ENCODE results near the gene TSEN34.

Gene TSEN34

DNA sequence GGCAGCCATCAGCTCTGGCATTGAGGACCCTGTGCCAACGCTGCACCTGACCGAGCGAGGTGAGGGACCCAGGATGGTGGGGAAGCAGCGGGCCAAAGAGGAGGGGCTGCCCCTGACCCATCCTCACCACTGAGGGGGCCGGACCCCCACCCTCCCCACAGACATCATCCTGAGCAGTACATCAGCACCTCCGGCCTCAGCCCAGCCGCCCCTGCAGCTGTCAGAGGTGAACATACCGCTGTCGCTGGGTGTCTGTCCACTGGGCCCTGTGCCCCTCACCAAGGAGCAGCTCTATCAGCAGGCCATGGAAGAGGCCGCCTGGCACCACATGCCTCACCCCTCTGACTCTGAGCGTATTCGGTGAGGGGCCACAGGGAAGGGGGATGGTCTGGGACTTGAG, 38.8 kb upstream of the TSEN34 start:
- peaks cover 44% of the 10 kb centered on the region for H3K79me1 ChIP-seq (replicated peaks; ENCODE audit: low read length, poor library complexity, severe bottlenecking)
- no peak overlapping the region for H3K4me3 ChIP-seq (ENCODE audit: insufficient read depth in 1 of 2, low read depth in 1 of 2, low read length in 2 of 2)
- no peaks in the 10 kb centered on the region for H3K9me3 ChIP-seq (ENCODE audit: control insufficient read depth, low read length)
- no peak overlapping the region for H3K27ac ChIP-seq (ENCODE audit: low read length, poor library complexity, severe bottlenecking)
- no peak overlapping the region for H2AFZ ChIP-seq (ENCODE audit: low read depth, low read length)
- DNase-seq: no peak
- no peak overlapping the region for H3K9ac ChIP-seq (ENCODE audit: low read length)
- H3K4me2 ChIP-seq (ENCODE audit: low read length, poor library complexity, severe bottlenecking): no peak overlapping the region
- no peaks in the 10 kb centered on the region for H3K27me3 ChIP-seq (ENCODE audit: control insufficient read depth in 1 of 2, insufficient read depth in 1 of 2, low read length in 2 of 2)
- no peak overlapping the region for H4K91ac ChIP-seq (ENCODE audit: low read length)
- 97% methylated on average over 12 of the region's 12 CpGs for WGBS
- peaks cover 2% of the 10 kb centered on the region for H3K4me1 ChIP-seq (ENCODE audit: control insufficient read depth, insufficient read depth, low read depth, low read length)
- peaks cover 88 to 94% of the 10 kb centered on the region in 2 experiments for H3K36me3 ChIP-seq (ENCODE audit: control insufficient read depth in 1 of 2, insufficient read depth in 2 of 2, low read depth in 1 of 2, low read length in 2 of 2)
- no peak overlapping the region for H2BK120ac ChIP-seq (ENCODE audit: low read depth, low read length)
- no peak overlapping the region for H3K14ac ChIP-seq (ENCODE audit: low read length in 2 of 2)
- no peak overlapping the region for H3K23ac ChIP-seq (ENCODE audit: low read length in 2 of 2)
- no peak overlapping the region for H3K18ac ChIP-seq (ENCODE audit: low read depth in 1 of 2, low read length in 2 of 2)
- H2AK5ac ChIP-seq (ENCODE audit: low read length, severe bottlenecking): no peak overlapping the region
- H2BK15ac ChIP-seq (ENCODE audit: low read depth, poor library complexity, severe bottlenecking): no peak overlapping the region
- no peak overlapping the region for H4K8ac ChIP-seq (ENCODE audit: low read length)
- H2BK5ac ChIP-seq (ENCODE audit: low read depth, low read length, poor library complexity, severe bottlenecking): no peak overlapping the region
- H2BK12ac ChIP-seq (ENCODE audit: low read length in 2 of 2): no peak overlapping the region
- H3K4ac ChIP-seq (ENCODE audit: low read depth in 1 of 2, low read length in 2 of 2): no peak overlapping the region

DNA sequence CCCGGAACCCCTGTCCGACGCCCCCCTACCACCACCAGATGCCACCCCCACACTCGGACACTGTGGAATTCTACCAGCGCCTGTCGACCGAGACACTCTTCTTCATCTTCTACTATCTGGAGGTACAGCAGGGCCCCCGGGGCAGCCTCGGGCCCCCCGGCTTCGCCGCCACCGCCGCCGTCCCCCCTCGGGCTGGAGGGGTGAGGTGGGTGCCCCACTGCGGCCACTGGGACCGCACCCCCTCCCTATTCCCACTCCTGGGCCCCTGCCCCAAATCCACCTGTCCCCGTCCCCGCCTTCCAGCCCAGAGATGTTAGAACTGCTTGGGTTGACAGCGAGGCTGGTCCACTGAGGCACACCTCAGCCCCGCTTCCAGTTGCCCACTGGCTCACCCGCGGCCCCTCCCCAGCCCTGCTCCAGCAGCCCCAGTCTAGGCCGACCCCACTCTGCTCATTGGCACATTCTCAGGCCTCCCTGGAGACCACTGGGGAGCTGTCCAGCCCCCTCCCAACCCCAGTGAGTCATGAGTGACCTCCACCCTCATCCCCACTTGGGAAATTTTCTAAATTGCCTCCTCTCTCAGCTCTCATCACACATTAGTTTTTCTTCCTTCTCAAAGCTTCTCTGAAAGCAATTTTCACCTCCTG, 38.1 kb upstream of the TSEN34 start:
- peak overlapping the region in 1 of 2 experiments; percentile 25 for H2BK12ac ChIP-seq (ENCODE audit: low read length in 2 of 2)
- no peak overlapping the region for H3K18ac ChIP-seq (ENCODE audit: low read depth in 1 of 2, low read length in 2 of 2)
- no peak overlapping the region for H3K23ac ChIP-seq (ENCODE audit: low read length in 2 of 2)
- H3K36me3 ChIP-seq (ENCODE audit: control insufficient read depth in 1 of 2, insufficient read depth in 2 of 2, low read depth in 1 of 2, low read length in 2 of 2): peaks cover 88 to 94% of the 10 kb centered on the region in 2 experiments
- H3K79me1 ChIP-seq (replicated peaks; ENCODE audit: low read length, poor library complexity, severe bottlenecking): peaks cover 44% of the 10 kb centered on the region
- H2AFZ ChIP-seq (ENCODE audit: low read depth, low read length): no peak overlapping the region
- no peaks in the 10 kb centered on the region for H3K27me3 ChIP-seq (ENCODE audit: control insufficient read depth in 1 of 2, insufficient read depth in 1 of 2, low read length in 2 of 2)
- peak overlapping the region in 1 of 2 experiments; percentile 44 for H3K4me3 ChIP-seq (ENCODE audit: insufficient read depth in 1 of 2, low read depth in 1 of 2, low read length in 2 of 2)
- H3K4me1 ChIP-seq (ENCODE audit: control insufficient read depth, insufficient read depth, low read depth, low read length): peaks cover 2% of the 10 kb centered on the region
- no peak overlapping the region for H3K14ac ChIP-seq (ENCODE audit: low read length in 2 of 2)
- H2BK15ac ChIP-seq (ENCODE audit: low read depth, poor library complexity, severe bottlenecking): peak overlapping the region; percentile 12
- H2AK5ac ChIP-seq (ENCODE audit: low read length, severe bottlenecking): no peak overlapping the region
- no peak overlapping the region for H3K4ac ChIP-seq (ENCODE audit: low read depth in 1 of 2, low read length in 2 of 2)
- DNase-seq: no peak
- no peak overlapping the region for H3K4me2 ChIP-seq (ENCODE audit: low read length, poor library complexity, severe bottlenecking)
- H3K9me3 ChIP-seq (ENCODE audit: control insufficient read depth, low read length): no peaks in the 10 kb centered on the region
- peak overlapping the region; percentile 57 for H3K9ac ChIP-seq (ENCODE audit: low read length)
- H4K8ac ChIP-seq (ENCODE audit: low read length): no peak overlapping the region
- 94% methylated on average over 23 of the region's 25 CpGs for WGBS
- H4K91ac ChIP-seq (ENCODE audit: low read length): no peak overlapping the region
- no peak overlapping the region for H3K27ac ChIP-seq (ENCODE audit: low read length, poor library complexity, severe bottlenecking)
- H2BK5ac ChIP-seq (ENCODE audit: low read depth, low read length, poor library complexity, severe bottlenecking): no peak overlapping the region
- H2BK120ac ChIP-seq (ENCODE audit: low read depth, low read length): no peak overlapping the region

DNA sequence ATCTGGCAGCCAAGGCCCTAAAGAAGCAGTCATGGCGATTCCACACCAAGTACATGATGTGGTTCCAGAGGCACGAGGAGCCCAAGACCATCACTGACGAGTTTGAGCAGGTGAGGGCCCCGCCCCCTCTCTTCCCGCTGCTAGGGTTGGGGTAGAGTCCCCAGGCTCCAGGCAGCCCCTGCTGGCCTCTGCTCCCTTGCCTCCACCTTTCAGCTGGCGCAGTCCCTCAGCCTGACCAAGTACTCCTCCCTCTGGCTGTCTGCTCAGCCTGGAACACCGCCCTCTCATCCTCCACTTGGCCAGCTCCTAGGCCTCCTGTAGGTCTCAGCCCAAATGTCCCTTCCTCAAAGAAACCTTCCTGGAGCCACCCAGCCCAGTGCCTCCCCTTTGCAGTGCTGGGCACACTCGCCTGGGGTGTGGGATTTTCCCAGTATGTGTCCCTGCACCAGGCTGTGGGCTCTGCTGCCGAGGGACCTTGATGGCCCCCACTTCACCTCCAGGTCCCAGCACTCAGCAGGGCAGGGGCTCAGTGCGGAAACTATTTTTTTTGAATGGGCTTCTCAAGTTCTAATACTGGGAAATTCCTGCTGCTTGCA, 37.3 kb upstream of the TSEN34 start:
- Histone ChIP-seq H2AFZ (ENCODE audit: low read depth, low read length) (no peak overlapping the region), H3K79me1 (replicated peaks; ENCODE audit: low read length, poor library complexity, severe bottlenecking) (peaks cover 51% of the 10 kb centered on the region), H2AK5ac (ENCODE audit: low read length, severe bottlenecking) (no peak overlapping the region), H3K4me1 (ENCODE audit: control insufficient read depth, insufficient read depth, low read depth, low read length) (peaks cover 9% of the 10 kb centered on the region), H3K18ac (ENCODE audit: low read depth in 1 of 2, low read length in 2 of 2) (no peak overlapping the region), H3K14ac (ENCODE audit: low read length in 2 of 2) (no peak overlapping the region), H2BK5ac (ENCODE audit: low read depth, low read length, poor library complexity, severe bottlenecking) (no peak overlapping the region), H3K9ac (ENCODE audit: low read length) (peak overlapping the region; percentile 57), H4K91ac (ENCODE audit: low read length) (no peak overlapping the region), H3K36me3 (ENCODE audit: control insufficient read depth in 1 of 2, insufficient read depth in 2 of 2, low read depth in 1 of 2, low read length in 2 of 2) (peaks cover 87 to 90% of the 10 kb centered on the region in 2 experiments), H3K23ac (ENCODE audit: low read length in 2 of 2) (no peak overlapping the region), H3K4ac (ENCODE audit: low read depth in 1 of 2, low read length in 2 of 2) (no peak overlapping the region), H3K4me2 (ENCODE audit: low read length, poor library complexity, severe bottlenecking) (no peak overlapping the region), H3K9me3 (ENCODE audit: control insufficient read depth, low read length) (no peaks in the 10 kb centered on the region), H4K8ac (ENCODE audit: low read length) (peak overlapping the region; percentile 19), H2BK120ac (ENCODE audit: low read depth, low read length) (no peak overlapping the region), H2BK12ac (ENCODE audit: low read length in 2 of 2) (no peak overlapping the region), H3K27me3 (ENCODE audit: control insufficient read depth in 1 of 2, insufficient read depth in 1 of 2, low read length in 2 of 2) (no peaks in the 10 kb centered on the region), H3K4me3 (ENCODE audit: insufficient read depth in 1 of 2, low read depth in 1 of 2, low read length in 2 of 2) (peak overlapping the region in 1 of 2 experiments; percentile 44), H3K27ac (ENCODE audit: low read length, poor library complexity, severe bottlenecking) (no peak overlapping the region), H2BK15ac (ENCODE audit: low read depth, poor library complexity, severe bottlenecking) (no peak overlapping the region)
- no peak for DNase-seq
- WGBS: 96% methylated on average over 9 of the region's 10 CpGs

DNA sequence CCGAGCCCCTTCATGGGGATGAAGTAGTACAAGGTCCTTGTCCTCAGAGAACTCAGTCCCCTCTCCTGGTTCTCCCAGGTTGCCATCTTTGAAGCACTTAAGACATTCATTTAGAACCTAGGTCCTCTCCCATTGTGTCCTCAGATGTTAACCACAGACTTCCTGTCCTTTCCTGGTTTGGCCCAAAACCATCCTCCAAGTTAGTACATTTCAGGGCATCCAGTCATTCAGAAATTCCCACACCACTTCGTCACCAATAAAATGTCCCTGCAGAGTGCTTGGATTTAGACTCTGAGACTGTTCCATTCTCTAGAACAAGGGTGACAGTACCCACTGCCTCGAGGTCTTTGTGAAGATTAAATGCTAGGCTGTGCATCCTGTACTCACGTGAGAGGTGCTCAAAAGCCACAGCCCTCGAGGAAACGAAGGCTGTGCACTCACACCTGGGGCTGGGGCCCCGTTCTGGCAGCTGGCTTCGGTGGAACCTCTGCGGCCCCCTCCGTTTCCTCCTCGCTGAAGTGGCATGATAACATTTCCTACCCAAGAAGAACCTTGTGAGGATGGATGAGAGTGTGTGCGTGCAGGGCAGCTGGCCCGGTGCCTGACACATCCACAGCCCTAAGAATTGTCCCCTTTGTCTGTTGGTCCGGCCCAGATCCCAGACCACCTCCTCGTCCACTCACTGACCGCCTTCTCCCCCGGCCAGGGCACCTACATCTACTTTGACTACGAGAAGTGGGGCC, 36.3 kb upstream of the TSEN34 start:
- Histone ChIP-seq H3K14ac (ENCODE audit: low read length in 2 of 2) (no peak overlapping the region), H4K8ac (ENCODE audit: low read length) (no peak overlapping the region), H2BK12ac (ENCODE audit: low read length in 2 of 2) (no peak overlapping the region), H2BK120ac (ENCODE audit: low read depth, low read length) (no peak overlapping the region), H3K23ac (ENCODE audit: low read length in 2 of 2) (no peak overlapping the region), H3K36me3 (ENCODE audit: control insufficient read depth in 1 of 2, insufficient read depth in 2 of 2, low read depth in 1 of 2, low read length in 2 of 2) (peaks cover 78 to 80% of the 10 kb centered on the region in 2 experiments), H2AK5ac (ENCODE audit: low read length, severe bottlenecking) (no peak overlapping the region), H2BK5ac (ENCODE audit: low read depth, low read length, poor library complexity, severe bottlenecking) (no peak overlapping the region), H3K4me3 (ENCODE audit: insufficient read depth in 1 of 2, low read depth in 1 of 2, low read length in 2 of 2) (no peak overlapping the region), H3K79me1 (replicated peaks; ENCODE audit: low read length, poor library complexity, severe bottlenecking) (peaks cover 46% of the 10 kb centered on the region), H3K4me1 (ENCODE audit: control insufficient read depth, insufficient read depth, low read depth, low read length) (peaks cover 11% of the 10 kb centered on the region), H3K4ac (ENCODE audit: low read depth in 1 of 2, low read length in 2 of 2) (no peak overlapping the region), H3K27ac (ENCODE audit: low read length, poor library complexity, severe bottlenecking) (no peak overlapping the region), H3K9me3 (ENCODE audit: control insufficient read depth, low read length) (no peaks in the 10 kb centered on the region), H2BK15ac (ENCODE audit: low read depth, poor library complexity, severe bottlenecking) (no peak overlapping the region), H3K27me3 (ENCODE audit: control insufficient read depth in 1 of 2, insufficient read depth in 1 of 2, low read length in 2 of 2) (no peaks in the 10 kb centered on the region), H3K9ac (ENCODE audit: low read length) (peak overlapping the region; percentile 57), H3K18ac (ENCODE audit: low read depth in 1 of 2, low read length in 2 of 2) (no peak overlapping the region), H4K91ac (ENCODE audit: low read length) (no peak overlapping the region), H3K4me2 (ENCODE audit: low read length, poor library complexity, severe bottlenecking) (no peak overlapping the region), H2AFZ (ENCODE audit: low read depth, low read length) (no peak overlapping the region)
- DNase-seq: no peak
- WGBS: 96% methylated on average over 18 of the region's 18 CpGs

Data from mesenchymal stem cell (in vitro differentiated cells and primary cell).